Stimulated activated naive CD8-positive, alpha-beta T cell treated with anti-CD3 and anti-CD28 coated beads, Interleukin-15, Interleukin-2, amounts not matched to agents 100 ng/mL and 50 ng/mL, for 24 hours (primary cell): ENCODE data around the gene ARHGEF26.

Experiments
- H3K27ac Mint-ChIP-seq: one replicate; pipeline ENCODE4 v1.8.0; 2021; ENCODE audit warnings: mild to moderate bottlenecking, mixed read lengths
- H3K27me3 Mint-ChIP-seq: one replicate; pipeline ENCODE4 v1.8.0; 2021; ENCODE audit warnings: mixed read lengths
- H3K36me3 Mint-ChIP-seq: one replicate; pipeline ENCODE4 v1.8.0; 2021; ENCODE audit warnings: low read depth, mixed read lengths
- H3K4me1 Mint-ChIP-seq: one replicate; pipeline ENCODE4 v1.8.0; 2021; ENCODE audit warnings: low read depth, mixed read lengths
- H3K4me3 Mint-ChIP-seq: one replicate; pipeline ENCODE4 v1.8.0; 2021; ENCODE audit warnings: mild to moderate bottlenecking, mixed read lengths
- H3K9me3 Mint-ChIP-seq: one replicate; pipeline ENCODE4 v1.8.0; 2021; ENCODE audit warnings: mixed read lengths

The ARHGEF26 gene

GRCh38 chr3:154191520-154191919 is 70.3 kb downstream of the ARHGEF26 start:
- H3K9me3 Mint-ChIP-seq, result no peaks in the 10 kb centered on the region
- no peak overlapping the region for H3K27ac Mint-ChIP-seq
- peaks cover 4% of the 10 kb centered on the region for H3K27me3 Mint-ChIP-seq
- H3K4me3 Mint-ChIP-seq, result no peak overlapping the region
- no peaks in the 10 kb centered on the region for H3K4me1 Mint-ChIP-seq
- H3K36me3 Mint-ChIP-seq, result no peaks in the 10 kb centered on the region

- H3K27me3 Mint-ChIP-seq, result peaks cover 4% of the 10 kb centered on the region
- H3K36me3 Mint-ChIP-seq, result no peaks in the 10 kb centered on the region
- no peaks in the 10 kb centered on the region for H3K4me1 Mint-ChIP-seq
- H3K9me3 Mint-ChIP-seq, result no peaks in the 10 kb centered on the region
- no peak overlapping the region for H3K27ac Mint-ChIP-seq
- H3K4me3 Mint-ChIP-seq, result no peak overlapping the region
Observed at GRCh38 chr3:154192225-154192624, 71.0 kb downstream of the ARHGEF26 start.

- Mint-ChIP-seq H3K9me3 (no peaks in the 10 kb centered on the region), H3K27me3 (peaks cover 4% of the 10 kb centered on the region), H3K27ac (no peak overlapping the region), H3K4me1 (no peaks in the 10 kb centered on the region), H3K4me3 (no peak overlapping the region), H3K36me3 (no peaks in the 10 kb centered on the region)
Observed at GRCh38 chr3:154193000-154193615, 71.9 kb downstream of the ARHGEF26 start.

- H3K36me3 Mint-ChIP-seq, result no peaks in the 10 kb centered on the region
- peaks cover 4% of the 10 kb centered on the region for H3K9me3 Mint-ChIP-seq
- H3K27me3 Mint-ChIP-seq, result peaks cover 4% of the 10 kb centered on the region
- H3K27ac Mint-ChIP-seq, result no peak overlapping the region
- no peak overlapping the region for H3K4me3 Mint-ChIP-seq
- H3K4me1 Mint-ChIP-seq, result no peaks in the 10 kb centered on the region
Observed at GRCh38 chr3:154194877-154195276, 73.7 kb downstream of the ARHGEF26 start.

- peaks cover 4% of the 10 kb centered on the region for H3K27me3 Mint-ChIP-seq
- H3K9me3 Mint-ChIP-seq, result peaks cover 4% of the 10 kb centered on the region
- H3K4me3 Mint-ChIP-seq, result no peak overlapping the region
- H3K4me1 Mint-ChIP-seq, result no peaks in the 10 kb centered on the region
- no peak overlapping the region for H3K27ac Mint-ChIP-seq
- no peaks in the 10 kb centered on the region for H3K36me3 Mint-ChIP-seq
Observed at GRCh38 chr3:154195620-154196356, 74.6 kb downstream of the ARHGEF26 start.

GRCh38 chr3:154197751-154198150 is 76.6 kb downstream of the ARHGEF26 start:
- Mint-ChIP-seq H3K27ac (no peak overlapping the region), H3K9me3 (peaks cover 4% of the 10 kb centered on the region), H3K4me3 (no peak overlapping the region), H3K27me3 (peaks cover 4% of the 10 kb centered on the region), H3K4me1 (no peaks in the 10 kb centered on the region), H3K36me3 (no peaks in the 10 kb centered on the region)

GRCh38 chr3:154209499-154209898 is 88.3 kb downstream of the ARHGEF26 start:
- H3K4me3 Mint-ChIP-seq, result no peak overlapping the region
- peaks cover 20% of the 10 kb centered on the region for H3K27me3 Mint-ChIP-seq

GRCh38 chr3:154210986-154211385 is 89.8 kb downstream of the ARHGEF26 start:
- H3K36me3 Mint-ChIP-seq, result no peaks in the 10 kb centered on the region
- peaks cover 15% of the 10 kb centered on the region for H3K27me3 Mint-ChIP-seq
- no peak overlapping the region for H3K27ac Mint-ChIP-seq
- peaks cover 5% of the 10 kb centered on the region for H3K9me3 Mint-ChIP-seq
- H3K4me3 Mint-ChIP-seq, result no peak overlapping the region
- no peaks in the 10 kb centered on the region for H3K4me1 Mint-ChIP-seq

More at GRCh38 chr3:154209499-154209898, 88.3 kb downstream of the ARHGEF26 start:
- Mint-ChIP-seq H3K36me3 (no peaks in the 10 kb centered on the region), H3K9me3 (peaks cover 5% of the 10 kb centered on the region), H3K4me1 (no peaks in the 10 kb centered on the region), H3K27ac (no peak overlapping the region)

- no peaks in the 10 kb centered on the region for H3K36me3 Mint-ChIP-seq
- H3K27ac Mint-ChIP-seq, result no peak overlapping the region
- no peak overlapping the region for H3K4me3 Mint-ChIP-seq
- no peaks in the 10 kb centered on the region for H3K27me3 Mint-ChIP-seq
- H3K9me3 Mint-ChIP-seq, result no peaks in the 10 kb centered on the region
- H3K4me1 Mint-ChIP-seq, result no peaks in the 10 kb centered on the region
Observed at GRCh38 chr3:154214306-154214705, 93.1 kb downstream of the ARHGEF26 start.

- Mint-ChIP-seq H3K36me3 (no peaks in the 10 kb centered on the region), H3K4me1 (no peaks in the 10 kb centered on the region), H3K9me3 (no peaks in the 10 kb centered on the region), H3K4me3 (no peak overlapping the region), H3K27me3 (no peaks in the 10 kb centered on the region), H3K27ac (no peak overlapping the region)
Observed at GRCh38 chr3:154217671-154218070, 96.5 kb downstream of the ARHGEF26 start.

GRCh38 chr3:154218728-154219127 is 97.5 kb downstream of the ARHGEF26 start:
- H3K4me3 Mint-ChIP-seq, result no peak overlapping the region
- H3K27ac Mint-ChIP-seq, result no peak overlapping the region
- no peaks in the 10 kb centered on the region for H3K9me3 Mint-ChIP-seq
- no peaks in the 10 kb centered on the region for H3K36me3 Mint-ChIP-seq
- no peaks in the 10 kb centered on the region for H3K4me1 Mint-ChIP-seq
- H3K27me3 Mint-ChIP-seq, result no peaks in the 10 kb centered on the region

- Mint-ChIP-seq H3K27me3 (no peaks in the 10 kb centered on the region), H3K27ac (no peak overlapping the region), H3K36me3 (no peaks in the 10 kb centered on the region), H3K4me3 (no peak overlapping the region), H3K9me3 (no peaks in the 10 kb centered on the region), H3K4me1 (no peaks in the 10 kb centered on the region)
Observed at GRCh38 chr3:154220462-154220861, 99.3 kb downstream of the ARHGEF26 start.

GRCh38 chr3:154223519-154223918 is 102.3 kb downstream of the ARHGEF26 start:
- Mint-ChIP-seq H3K4me1 (no peaks in the 10 kb centered on the region), H3K27ac (no peak overlapping the region), H3K36me3 (no peaks in the 10 kb centered on the region), H3K4me3 (no peak overlapping the region), H3K9me3 (no peaks in the 10 kb centered on the region), H3K27me3 (no peaks in the 10 kb centered on the region)

GRCh38 chr3:154224366-154224765 is 103.2 kb downstream of the ARHGEF26 start:
- no peaks in the 10 kb centered on the region for H3K9me3 Mint-ChIP-seq
- H3K27ac Mint-ChIP-seq, result no peak overlapping the region
- H3K4me3 Mint-ChIP-seq, result no peak overlapping the region

GRCh38 chr3:154224866-154225265 is 103.7 kb downstream of the ARHGEF26 start:
- Mint-ChIP-seq H3K9me3 (no peaks in the 10 kb centered on the region), H3K4me1 (no peaks in the 10 kb centered on the region), H3K27me3 (no peaks in the 10 kb centered on the region), H3K36me3 (no peaks in the 10 kb centered on the region), H3K27ac (no peak overlapping the region), H3K4me3 (no peak overlapping the region)

More at GRCh38 chr3:154224366-154224765, 103.2 kb downstream of the ARHGEF26 start:
- H3K36me3 Mint-ChIP-seq, result no peaks in the 10 kb centered on the region
- H3K4me1 Mint-ChIP-seq, result no peaks in the 10 kb centered on the region
- H3K27me3 Mint-ChIP-seq, result no peaks in the 10 kb centered on the region

GRCh38 chr3:154225536-154225935 is 104.3 kb downstream of the ARHGEF26 start:
- H3K4me3 Mint-ChIP-seq, result no peak overlapping the region
- H3K9me3 Mint-ChIP-seq, result no peaks in the 10 kb centered on the region
- no peak overlapping the region for H3K27ac Mint-ChIP-seq
- no peaks in the 10 kb centered on the region for H3K27me3 Mint-ChIP-seq
- H3K36me3 Mint-ChIP-seq, result no peaks in the 10 kb centered on the region
- H3K4me1 Mint-ChIP-seq, result no peaks in the 10 kb centered on the region
